Kasumi-1 (cell line): ENCODE measurements around the gene XXYLT1.

Experiments
- DNase-seq, 2 experiments: peaks; one replicate each; lab custom pipeline; 2025; lab: John Stamatoyannopoulos, UW

The XXYLT1 gene

GRCh38 chr3:195077611-195078540 lies 193.1 kb downstream of the XXYLT1 start:
- DNase-seq, result no peak

GRCh38 chr3:195076981-195077610 lies 193.9 kb downstream of the XXYLT1 start:
- DNase-seq, result no peak

- DNase-seq, result no peak
Observed at GRCh38 chr3:195075941-195076875, 194.8 kb downstream of the XXYLT1 start.

- DNase-seq, result no peak
Observed at GRCh38 chr3:195075199-195075940, 195.6 kb downstream of the XXYLT1 start.

GRCh38 chr3:195073866-195074860 lies 196.8 kb downstream of the XXYLT1 start:
- no peak for DNase-seq

- DNase-seq, result no peak
Observed at GRCh38 chr3:195072916-195073564, 197.9 kb downstream of the XXYLT1 start.

- DNase-seq, result no peak
Observed at GRCh38 chr3:195071916-195072820, 198.8 kb downstream of the XXYLT1 start.

GRCh38 chr3:195071011-195071728 lies 199.8 kb downstream of the XXYLT1 start:
- DNase-seq, result no peak

- DNase-seq, result no peak
Observed at GRCh38 chr3:195070336-195070735, 200.6 kb downstream of the XXYLT1 start.

- DNase-seq, result no peak
Observed at GRCh38 chr3:195069501-195070251, 201.3 kb downstream of the XXYLT1 start.

- DNase-seq, result no peak
Observed at GRCh38 chr3:195068084-195069080, 202.6 kb downstream of the XXYLT1 start.

GRCh38 chr3:195066441-195066841 lies 204.5 kb downstream of the XXYLT1 start:
- DNase-seq, result no peak

- DNase-seq, result no peak
Observed at GRCh38 chr3:195065864-195066185, 205.1 kb downstream of the XXYLT1 start.

- DNase-seq, result no peak
Observed at GRCh38 chr3:195065142-195065863, 205.7 kb downstream of the XXYLT1 start.

GRCh38 chr3:195064300-195064931 lies 206.5 kb downstream of the XXYLT1 start:
- DNase-seq, result no peak
